HFFc6 (cell line): ENCODE data around the gene CC2D2B. TPM values are rescaled to one million over a fixed set of nuclear protein-coding genes. Genes with fewer than 3 reads are reported as not detected.
"Not testable (repeated sequence)": the region's sequence is repeated elsewhere in the genome, so short reads cannot be mapped to it uniquely, and the experiment has no call there.

ENCODE experiments used
- DNase-seq: peaks from one replicate; pipeline ENCODE4 v3.0.0-alpha.2; 2018
- H3K27ac Mint-ChIP-seq: 2 replicates; pipeline ENCODE4 v1.8.0; 2020; ENCODE audit warnings: mild to moderate bottlenecking, mixed read lengths
- H3K27me3 Mint-ChIP-seq: 2 replicates; pipeline ENCODE4 v1.8.0; 2021; ENCODE audit warnings: mild to moderate bottlenecking, moderate library complexity, mixed read lengths; ENCODE audit not compliant: insufficient read depth
- H3K36me3 Mint-ChIP-seq: 2 replicates; pipeline ENCODE4 v1.8.0; 2021; ENCODE audit warnings: low read depth, mixed read lengths
- H3K4me1 Mint-ChIP-seq: 2 replicates; pipeline ENCODE4 v1.8.0; 2020; ENCODE audit warnings: low read depth, mixed read lengths
- H3K4me3 Mint-ChIP-seq: 2 replicates; pipeline ENCODE4 v1.8.0; 2020; ENCODE audit warnings: mild to moderate bottlenecking, moderate library complexity, mixed read lengths
- H3K9me3 Mint-ChIP-seq: 2 replicates; pipeline ENCODE4 v1.8.0; 2020; ENCODE audit warnings: mild to moderate bottlenecking, mixed read lengths
- CTCF ChIP-seq: fragments of 200-600 bp; sonication (generic); IDR thresholded peaks from 2 replicates; pipeline ENCODE4 v1.5.0; 2021; ENCODE audit warnings: antibody characterized with exemption, mild to moderate bottlenecking
- total RNA-seq, 6 experiments: library from RNA; stranded (reverse); fragmentation: NEBNext Ultra II Directional; extraction: Animal tissue kit (Norgen Biotek cat#: 25700); gene quantifications; 2 replicates in 1 of 6; 3 replicates in 5 of 6; pipeline ENCODE4 v1.2.3, GENCODE V29; 2021

CC2D2B gene
- total RNA-seq, 6 experiments from 2014 or later = not detected

- H3K4me1 Mint-ChIP-seq = peaks cover 28% of the 10 kb centered on the region
- peak; percentile 29 for DNase-seq
- H3K9me3 Mint-ChIP-seq = no peaks in the 10 kb centered on the region
- peak overlapping the region; percentile 90 for H3K27ac Mint-ChIP-seq
- H3K36me3 Mint-ChIP-seq = no peaks in the 10 kb centered on the region
- peak overlapping the region; percentile 95 for H3K4me3 Mint-ChIP-seq
- TF ChIP-seq CTCF = no peak
- no peaks in the 10 kb centered on the region for H3K27me3 Mint-ChIP-seq
Observed at GRCh38 chr10:96044736-96045135, 137.0 kb downstream of the CC2D2B start.

- no peak for TF ChIP-seq CTCF
- Mint-ChIP-seq H3K27me3 (no peaks in the 10 kb centered on the region), H3K27ac (no peak overlapping the region), H3K4me3 (no peak overlapping the region), H3K36me3 (no peaks in the 10 kb centered on the region), H3K9me3 (no peaks in the 10 kb centered on the region), H3K4me1 (peaks cover 28% of the 10 kb centered on the region)
- DNase-seq = no peak
Observed at GRCh38 chr10:96046546-96046945, 138.8 kb downstream of the CC2D2B start.

GRCh38 chr10:96047004-96047649 is 139.4 kb downstream of the CC2D2B start:
- no peaks in the 10 kb centered on the region for H3K9me3 Mint-ChIP-seq
- H3K27me3 Mint-ChIP-seq = no peaks in the 10 kb centered on the region
- no peaks in the 10 kb centered on the region for H3K36me3 Mint-ChIP-seq
- peaks cover 28% of the 10 kb centered on the region for H3K4me1 Mint-ChIP-seq
- H3K27ac Mint-ChIP-seq = no peak overlapping the region
- no peak for DNase-seq
- TF ChIP-seq CTCF = no peak; the same call in 1 of the 2 replicates
- no peak overlapping the region for H3K4me3 Mint-ChIP-seq

GRCh38 chr10:96047925-96048324 is 140.2 kb downstream of the CC2D2B start:
- not testable (repeated sequence) for DNase-seq, H3K36me3 Mint-ChIP-seq, H3K9me3 Mint-ChIP-seq, H3K4me3 Mint-ChIP-seq, H3K27me3 Mint-ChIP-seq, H3K27ac Mint-ChIP-seq
- H3K4me1 Mint-ChIP-seq = peaks cover 22% of the 10 kb centered on the region

- Mint-ChIP-seq H3K36me3 (no peaks in the 10 kb centered on the region), H3K4me3 (no peak overlapping the region), H3K27me3 (no peaks in the 10 kb centered on the region), H3K27ac (no peak overlapping the region), H3K9me3 (no peaks in the 10 kb centered on the region), H3K4me1 (peaks cover 21% of the 10 kb centered on the region)
- TF ChIP-seq CTCF = no peak
- DNase-seq = no peak
Observed at GRCh38 chr10:96049340-96049739, 141.6 kb downstream of the CC2D2B start.

- Mint-ChIP-seq H3K4me1 (no peaks in the 10 kb centered on the region), H3K27me3 (no peaks in the 10 kb centered on the region), H3K9me3 (no peaks in the 10 kb centered on the region), H3K36me3 (peaks cover 10% of the 10 kb centered on the region), H3K27ac (no peak overlapping the region), H3K4me3 (no peak overlapping the region)
- no peak for TF ChIP-seq CTCF
- no peak for DNase-seq
Observed at GRCh38 chr10:96053985-96054384, 146.2 kb downstream of the CC2D2B start.
